ENCODE results near the gene PPP2R2D. TPM values are rescaled to one million over a fixed set of nuclear protein-coding genes. Genes with fewer than 3 reads are reported as not detected.

The PPP2R2D gene
- total and polyA plus RNA-seq, 12 donors = 26.8 to 46.5 (median 35.1) TPM

DNA sequence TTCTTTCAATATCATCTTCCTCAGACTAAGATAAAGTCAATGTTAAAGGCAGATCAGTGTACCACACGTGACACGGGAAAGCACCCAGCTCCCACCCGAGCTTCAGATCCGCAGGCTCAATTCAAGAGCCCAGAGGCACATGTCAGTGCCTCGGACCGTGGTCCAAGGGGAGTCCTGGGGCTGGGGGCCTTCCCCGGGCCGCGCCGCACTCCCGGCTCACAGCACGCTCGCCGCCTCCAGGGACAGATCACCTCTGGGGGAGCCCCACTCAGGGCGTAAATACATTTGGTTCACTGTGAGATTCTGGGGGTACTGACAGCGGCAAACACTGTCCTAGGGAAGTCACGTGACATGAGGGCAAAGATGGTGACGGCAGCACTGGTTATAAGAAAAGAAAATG lies 70.1 kb downstream of the PPP2R2D start:
- DNase-seq (no peak), ATAC-seq (no peak)
- 86 to 91% methylated on average over 18 of the region's 18 CpGs for WGBS, 2 donors
- TF ChIP-seq, protein P1, sequence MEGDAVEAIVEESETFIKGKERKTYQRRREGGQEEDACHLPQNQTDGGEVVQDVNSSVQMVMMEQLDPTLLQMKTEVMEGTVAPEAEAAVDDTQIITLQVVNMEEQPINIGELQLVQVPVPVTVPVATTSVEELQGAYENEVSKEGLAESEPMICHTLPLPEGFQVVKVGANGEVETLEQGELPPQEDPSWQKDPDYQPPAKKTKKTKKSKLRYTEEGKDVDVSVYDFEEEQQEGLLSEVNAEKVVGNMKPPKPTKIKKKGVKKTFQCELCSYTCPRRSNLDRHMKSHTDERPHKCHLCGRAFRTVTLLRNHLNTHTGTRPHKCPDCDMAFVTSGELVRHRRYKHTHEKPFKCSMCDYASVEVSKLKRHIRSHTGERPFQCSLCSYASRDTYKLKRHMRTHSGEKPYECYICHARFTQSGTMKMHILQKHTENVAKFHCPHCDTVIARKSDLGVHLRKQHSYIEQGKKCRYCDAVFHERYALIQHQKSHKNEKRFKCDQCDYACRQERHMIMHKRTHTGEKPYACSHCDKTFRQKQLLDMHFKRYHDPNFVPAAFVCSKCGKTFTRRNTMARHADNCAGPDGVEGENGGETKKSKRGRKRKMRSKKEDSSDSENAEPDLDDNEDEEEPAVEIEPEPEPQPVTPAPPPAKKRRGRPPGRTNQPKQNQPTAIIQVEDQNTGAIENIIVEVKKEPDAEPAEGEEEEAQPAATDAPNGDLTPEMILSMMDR (IDR thresholded peaks at IDR 0.05) = no peak
- Histone ChIP-seq H3K9me3 (no peaks in the 10 kb centered on the region), H3K27me3 (no peaks in the 10 kb centered on the region), H3K4me3 (no peak overlapping the region), H3K27ac (no peak overlapping the region), H3K36me3 (peaks cover 0 to 65% (median 23%) of the 10 kb centered on the region in 9 donors), H3K4me1 (peaks cover 8 to 43% (median 31%) of the 10 kb centered on the region in 9 donors)
- intact Hi-C loops (cut with DNase I) = loop anchor here in 3 of 10 donors (5.0 to 10.0 kb wide), 2 partner anchors 69 to 174 kb away; partner anchors contain the start of gene PPP2R2D (in 2 of the 3)

DNA sequence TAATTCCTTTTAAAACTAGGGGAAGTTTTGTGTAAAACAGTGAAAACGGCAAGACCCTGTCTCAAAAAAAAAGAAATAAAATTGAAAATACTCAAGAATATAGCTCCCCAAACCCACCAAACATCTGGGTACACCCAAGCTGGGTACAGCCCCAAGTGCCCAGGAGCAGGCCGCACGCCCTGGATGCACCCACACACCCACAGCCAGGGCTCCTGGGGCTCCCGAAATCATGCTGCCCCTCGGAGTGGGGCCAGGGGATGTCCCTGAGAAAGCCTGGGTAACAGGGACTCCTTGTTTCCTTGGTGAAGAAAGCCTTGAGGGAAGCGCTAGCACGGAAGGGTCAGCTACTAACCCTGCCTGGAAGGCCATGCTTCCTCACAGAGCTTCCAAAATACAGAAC lies 70.8 kb downstream of the PPP2R2D start:
- H3K9me3 ChIP-seq = no peaks in the 10 kb centered on the region
- H3K27ac ChIP-seq = peak overlapping the region in 1 of 10 donors; percentile 56
- intact Hi-C loops (cut with DNase I) = loop anchor here in 3 of 10 donors (5.0 to 10.0 kb wide), 2 partner anchors 69 to 173 kb away; partner anchors contain the start of gene PPP2R2D (in 2 of the 3)
- WGBS, 2 donors = 85 to 94% methylated on average over 7 of the region's 7 CpGs
- H3K36me3 ChIP-seq = peaks cover 0 to 58% (median 19%) of the 10 kb centered on the region in 9 donors
- H3K4me1 ChIP-seq = peaks cover 8 to 45% (median 31%) of the 10 kb centered on the region in 9 donors
- no peak for DNase-seq
- no peaks in the 10 kb centered on the region for H3K27me3 ChIP-seq
- no peak for ATAC-seq
- H3K4me3 ChIP-seq = no peak overlapping the region
- TF ChIP-seq, protein P1 (IDR thresholded peaks at IDR 0.05) = no peak

DNA sequence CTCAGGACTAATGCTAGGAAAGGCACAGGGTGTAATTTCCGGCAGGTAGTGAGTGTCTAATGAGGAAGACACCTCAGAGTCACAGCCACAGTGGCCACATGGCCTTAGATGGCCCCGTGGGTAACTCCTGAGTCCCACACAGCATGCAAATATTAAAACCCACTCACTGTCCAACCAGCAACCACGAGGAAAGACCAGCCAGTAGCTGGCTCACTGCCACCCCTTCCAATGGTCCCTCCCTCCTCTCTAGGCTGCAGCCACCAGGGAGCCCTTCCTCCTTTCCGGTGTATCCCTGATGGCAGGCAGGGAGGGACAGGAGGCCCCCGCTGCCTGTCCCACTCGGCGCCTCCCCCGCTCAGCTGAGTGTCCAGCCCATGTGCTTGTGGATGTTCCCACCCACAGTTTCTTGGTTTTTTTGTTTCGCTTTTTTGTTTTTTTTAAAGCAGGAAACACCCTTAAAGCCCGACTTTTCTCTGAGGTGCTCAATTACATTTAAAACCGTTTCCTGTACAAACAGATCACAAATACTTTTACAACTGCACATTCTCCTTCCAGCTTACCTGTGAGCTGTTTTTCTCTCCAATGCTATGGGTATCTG lies 71.8 kb downstream of the PPP2R2D start:
- H3K27me3 ChIP-seq = no peaks in the 10 kb centered on the region
- WGBS, 2 donors = 21% methylated on average over 11 of the region's 11 CpGs
- DNase-seq = peak; percentile 76 to 83
- no peaks in the 10 kb centered on the region for H3K9me3 ChIP-seq
- peak overlapping the region in 9 of 10 donors; percentile 23 to 81 (median 73) for H3K27ac ChIP-seq
- peaks cover 0 to 48% (median 15%) of the 10 kb centered on the region in 9 donors for H3K36me3 ChIP-seq
- TF ChIP-seq, protein P1 (IDR thresholded peaks at IDR 0.05) = no peak
- intact Hi-C loops (cut with DNase I) = loop anchor here in 3 of 10 donors (5.0 to 10.0 kb wide), 2 partner anchors 70 to 172 kb away; partner anchors contain the start of gene PPP2R2D (in 2 of the 3)
- peak; percentile 77 to 91 (median 85) for ATAC-seq
- peak overlapping the region in 6 of 10 donors; percentile 4 to 36 (median 10) for H3K4me3 ChIP-seq
- peaks cover 8 to 45% (median 34%) of the 10 kb centered on the region in 9 donors for H3K4me1 ChIP-seq

DNA sequence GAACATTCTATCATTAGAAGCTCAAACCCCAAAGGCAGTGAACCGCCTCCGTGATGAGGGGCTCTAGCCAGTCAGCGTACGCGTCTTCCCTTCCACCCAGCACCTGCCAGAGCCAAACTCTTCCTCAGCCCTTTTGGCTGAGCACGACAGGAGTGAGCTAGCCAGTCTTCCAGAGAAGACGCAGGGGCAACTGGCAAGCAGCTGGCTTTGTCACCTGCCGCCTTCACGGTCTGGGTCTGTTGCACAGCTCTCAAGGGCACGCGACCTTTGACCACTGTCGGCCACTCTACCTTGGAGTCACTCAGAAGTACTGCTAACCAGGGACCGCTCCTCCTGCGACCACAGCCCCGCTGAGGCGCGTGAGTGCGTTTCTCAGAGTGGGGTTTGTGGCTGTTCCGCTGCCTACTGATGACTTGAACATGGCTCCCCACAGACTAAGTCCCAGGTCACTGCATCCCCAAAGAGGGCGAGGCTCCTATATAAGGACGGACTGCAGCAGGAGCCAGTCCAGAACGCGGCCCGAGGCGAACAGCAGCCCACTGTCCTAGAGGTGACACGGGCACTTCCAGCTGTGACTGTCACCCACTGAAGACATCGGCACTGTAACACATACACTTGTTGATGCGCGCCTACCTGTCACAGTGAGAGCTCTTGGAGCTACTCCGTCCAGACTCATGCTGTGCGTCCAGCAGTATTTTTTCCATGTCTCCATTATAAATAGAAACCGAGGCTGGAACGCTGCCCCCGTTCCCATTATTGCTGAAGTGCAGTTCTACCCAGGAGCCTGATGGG lies 72.5 kb downstream of the PPP2R2D start:
- WGBS, 2 donors = 52 to 67% methylated on average over 34 of the region's 34 CpGs
- ATAC-seq (peak; percentile 50 to 85 (median 80)), DNase-seq (peak; percentile 51 to 58)
- peak overlapping the region in 7 of 10 donors; percentile 4 to 36 (median 10) for H3K4me3 ChIP-seq
- peak overlapping the region in 9 of 10 donors; percentile 36 to 81 (median 73) for H3K27ac ChIP-seq
- TF ChIP-seq, protein P1 (IDR thresholded peaks at IDR 0.05) = peak in 2 of 9 donors; percentile 9 to 11
- peaks cover 0 to 43% (median 15%) of the 10 kb centered on the region in 9 donors for H3K36me3 ChIP-seq
- H3K27me3 ChIP-seq = no peaks in the 10 kb centered on the region
- no peaks in the 10 kb centered on the region for H3K9me3 ChIP-seq
- intact Hi-C loops (cut with DNase I) = loop anchor here in 3 of 10 donors (5.0 to 10.0 kb wide), 2 partner anchors 71 to 171 kb away; partner anchors contain the start of gene PPP2R2D (in 2 of the 3)
- H3K4me1 ChIP-seq = peaks cover 8 to 49% (median 41%) of the 10 kb centered on the region in 9 donors
